ENCODE measurements around the gene PHRF1.

The PHRF1 gene

GRCh38 chr11:660681-661444, 84.6 kb downstream of the PHRF1 start:
- no peak overlapping the region for H2AFZ ChIP-seq (ENCODE audit: low read depth, low read length)
- H3K4me3 ChIP-seq (ENCODE audit: low read length) = no peak overlapping the region
- peaks cover 5% of the 10 kb centered on the region for H3K36me3 ChIP-seq (replicated peaks; ENCODE audit: low read depth, low read length)
- no peaks in the 10 kb centered on the region; the same call in 1 of the 2 replicates for H4K20me1 ChIP-seq (ENCODE audit: insufficient read depth, low read length)
- TF ChIP-seq CTCF (IDR thresholded peaks at IDR 0.05; ENCODE audit: low read depth, low read length) = no peak
- no peak for TF ChIP-seq EZH2phosphoT487 (IDR thresholded peaks at IDR 0.05; ENCODE audit: low read depth)
- H3K27me3 ChIP-seq (ENCODE audit: low read depth, low read length) = no peaks in the 10 kb centered on the region
- no peak overlapping the region for H3K27ac ChIP-seq (ENCODE audit: low read length)
- no peaks in the 10 kb centered on the region for H3K4me1 ChIP-seq (ENCODE audit: low read length)
- H3K4me2 ChIP-seq (ENCODE audit: low read length) = no peak overlapping the region
- H3K79me2 ChIP-seq (ENCODE audit: low read length) = no peaks in the 10 kb centered on the region; the same call in 1 of the 2 replicates
- H3K9ac ChIP-seq (ENCODE audit: low read length) = no peak overlapping the region
- H3K9me3 ChIP-seq (ENCODE audit: insufficient read depth, low read length) = no peaks in the 10 kb centered on the region

Measured in OCI-LY3 (cell line).